ENCODE results near the gene OPCML.

The OPCML gene

GRCh38 chr11:132604431-132604830 is 927.9 kb downstream of the OPCML start:
- Histone ChIP-seq H3F3A (ENCODE audit: low read depth) (no peaks in the 10 kb centered on the region), H3K4me3 (ENCODE audit: low read length, poor library complexity, severe bottlenecking) (no peak overlapping the region), H3K4me2 (ENCODE audit: low read depth, low read length, poor library complexity, severe bottlenecking) (no peak overlapping the region), H3K27me3 (ENCODE audit: insufficient read depth, low read length, poor library complexity, severe bottlenecking) (no peaks in the 10 kb centered on the region), H3K9me2 (replicated peaks; ENCODE audit: low read depth, low read length) (no peaks in the 10 kb centered on the region), H3K9me3 (ENCODE audit: insufficient read depth, low read depth, low read length) (no peaks in the 10 kb centered on the region), H2AFZ (ENCODE audit: low read length) (no peak overlapping the region), H3K9ac (ENCODE audit: low read depth, low read length, poor library complexity, severe bottlenecking) (no peak overlapping the region), H3K36me3 (ENCODE audit: insufficient read depth, low read length) (no peaks in the 10 kb centered on the region), H3K4me1 (ENCODE audit: insufficient read depth, low read length, poor library complexity, severe bottlenecking) (no peaks in the 10 kb centered on the region), H3K79me2 (ENCODE audit: insufficient read depth, low read length) (no peaks in the 10 kb centered on the region), H4K20me1 (ENCODE audit: insufficient read depth, low read length, poor library complexity, severe bottlenecking) (no peaks in the 10 kb centered on the region)
- TF ChIP-seq EZH2phosphoT487 (IDR thresholded peaks at IDR 0.05; ENCODE audit: borderline replicate concordance) (no peak), CTCF (conservative IDR thresholded peaks at IDR 0.05; ENCODE audit: low read length) (no peak)

- Histone ChIP-seq H3K4me1 (ENCODE audit: insufficient read depth, low read length, poor library complexity, severe bottlenecking) (no peaks in the 10 kb centered on the region), H3F3A (ENCODE audit: low read depth) (no peaks in the 10 kb centered on the region), H2AFZ (ENCODE audit: low read length) (no peak overlapping the region), H3K9ac (ENCODE audit: low read depth, low read length, poor library complexity, severe bottlenecking) (no peak overlapping the region), H3K4me3 (ENCODE audit: low read length, poor library complexity, severe bottlenecking) (no peak overlapping the region), H3K9me3 (ENCODE audit: insufficient read depth, low read depth, low read length) (0 out of 2 replicates have a peak, but pooled peaks cover 3% of the 10 kb centered on the region), H3K36me3 (ENCODE audit: insufficient read depth, low read length) (no peaks in the 10 kb centered on the region), H4K20me1 (ENCODE audit: insufficient read depth, low read length, poor library complexity, severe bottlenecking) (no peaks in the 10 kb centered on the region), H3K27me3 (ENCODE audit: insufficient read depth, low read length, poor library complexity, severe bottlenecking) (no peaks in the 10 kb centered on the region), H3K79me2 (ENCODE audit: insufficient read depth, low read length) (no peaks in the 10 kb centered on the region), H3K9me2 (replicated peaks; ENCODE audit: low read depth, low read length) (no peaks in the 10 kb centered on the region), H3K4me2 (ENCODE audit: low read depth, low read length, poor library complexity, severe bottlenecking) (no peak overlapping the region)
- TF ChIP-seq EZH2phosphoT487 (IDR thresholded peaks at IDR 0.05; ENCODE audit: borderline replicate concordance) (no peak), CTCF (conservative IDR thresholded peaks at IDR 0.05; ENCODE audit: low read length) (no peak)
These were observed 930.4 kb downstream of the OPCML start for GRCh38 chr11:132601875-132602274.

GRCh38 chr11:132595711-132596134 is 936.6 kb downstream of the OPCML start:
- Histone ChIP-seq H3F3A (ENCODE audit: low read depth) (no peaks in the 10 kb centered on the region), H3K4me3 (ENCODE audit: low read length, poor library complexity, severe bottlenecking) (no peak overlapping the region), H3K79me2 (ENCODE audit: insufficient read depth, low read length) (no peaks in the 10 kb centered on the region), H2AFZ (ENCODE audit: low read length) (no peak overlapping the region), H3K9me3 (ENCODE audit: insufficient read depth, low read depth, low read length) (0 out of 2 replicates have a peak, but pooled peaks cover 3% of the 10 kb centered on the region), H3K9me2 (replicated peaks; ENCODE audit: low read depth, low read length) (no peaks in the 10 kb centered on the region), H3K4me1 (ENCODE audit: insufficient read depth, low read length, poor library complexity, severe bottlenecking) (no peaks in the 10 kb centered on the region), H4K20me1 (ENCODE audit: insufficient read depth, low read length, poor library complexity, severe bottlenecking) (no peaks in the 10 kb centered on the region), H3K27me3 (ENCODE audit: insufficient read depth, low read length, poor library complexity, severe bottlenecking) (no peaks in the 10 kb centered on the region), H3K36me3 (ENCODE audit: insufficient read depth, low read length) (no peaks in the 10 kb centered on the region), H3K9ac (ENCODE audit: low read depth, low read length, poor library complexity, severe bottlenecking) (no peak overlapping the region), H3K4me2 (ENCODE audit: low read depth, low read length, poor library complexity, severe bottlenecking) (no peak overlapping the region)
- TF ChIP-seq CTCF (conservative IDR thresholded peaks at IDR 0.05; ENCODE audit: low read length) (no peak), EZH2phosphoT487 (IDR thresholded peaks at IDR 0.05; ENCODE audit: borderline replicate concordance) (no peak)
